ENCODE data around the gene ACOX1.
A peak's percentile ranks its signal among the peaks of the same experiment; 100 is the strongest.

Gene ACOX1

GRCh38 chr17:75978938-75979704 is at the start of gene ACOX1, which contains the start of gene TEN1:
TSS of gene ACOX1 (minus strand) at chr17:75979166. CDS start at chr17:75979073, 93 bp downstream.
TSS of gene TEN1 (plus strand) at chr17:75979240. CDS start at chr17:75986193, 6,953 bp downstream.
- peak; percentile 99 for ATAC-seq
- peak within 1 kb of the TSS; percentile 98 for H3K4me3 Mint-ChIP-seq
- H3K4me1 Mint-ChIP-seq = peaks cover 24% of the 10 kb centered on the region
- H3K9me3 Mint-ChIP-seq = no peaks in the 10 kb centered on the region
- H3K27me3 Mint-ChIP-seq = no peaks in the 10 kb centered on the region
- peaks cover 7% of the 10 kb centered on the region for H3K36me3 Mint-ChIP-seq
- peak within 1 kb of the TSS; percentile 100 for H3K27ac Mint-ChIP-seq

GRCh38 chr17:76027159-76027839 is 48.3 kb upstream of the ACOX1 start, which contains the start of gene EVPL:
TSS of gene EVPL (minus strand) at chr17:76027306. CDS start at chr17:76027198, 108 bp downstream.
- peaks cover 11% of the 10 kb centered on the region for H3K4me1 Mint-ChIP-seq
- H3K27me3 Mint-ChIP-seq = peaks cover 22% of the 10 kb centered on the region
- H3K9me3 Mint-ChIP-seq = no peaks in the 10 kb centered on the region
- no peaks in the 10 kb centered on the region for H3K36me3 Mint-ChIP-seq
- ATAC-seq = peak; percentile 3
- H3K27ac Mint-ChIP-seq = no peak within 1 kb of the TSS
- no peak within 1 kb of the TSS for H3K4me3 Mint-ChIP-seq

GRCh38 chr17:76026714-76027158 is 47.8 kb upstream of the ACOX1 start:
- H3K9me3 Mint-ChIP-seq = no peaks in the 10 kb centered on the region
- peak; percentile 10 for ATAC-seq
- peaks cover 11% of the 10 kb centered on the region for H3K4me1 Mint-ChIP-seq
- no peak overlapping the region for H3K27ac Mint-ChIP-seq
- no peaks in the 10 kb centered on the region for H3K36me3 Mint-ChIP-seq
- no peak overlapping the region for H3K4me3 Mint-ChIP-seq
- H3K27me3 Mint-ChIP-seq = peaks cover 22% of the 10 kb centered on the region

- H3K4me3 Mint-ChIP-seq = no peak overlapping the region
- H3K36me3 Mint-ChIP-seq = no peaks in the 10 kb centered on the region
Measured at GRCh38 chr17:76025294-76025693, 46.3 kb upstream of the ACOX1 start.

GRCh38 chr17:76024353-76024752 is 45.4 kb upstream of the ACOX1 start:
- H3K27ac Mint-ChIP-seq = no peak overlapping the region
- H3K9me3 Mint-ChIP-seq = no peaks in the 10 kb centered on the region
- no peak for ATAC-seq
- H3K4me1 Mint-ChIP-seq = peaks cover 5% of the 10 kb centered on the region
- H3K27me3 Mint-ChIP-seq = peaks cover 17% of the 10 kb centered on the region
- H3K36me3 Mint-ChIP-seq = no peaks in the 10 kb centered on the region
- H3K4me3 Mint-ChIP-seq = no peak overlapping the region

More at GRCh38 chr17:76025294-76025693, 46.3 kb upstream of the ACOX1 start:
- Mint-ChIP-seq H3K27me3 (peaks cover 22% of the 10 kb centered on the region), H3K27ac (no peak overlapping the region), H3K9me3 (no peaks in the 10 kb centered on the region), H3K4me1 (peaks cover 11% of the 10 kb centered on the region)
- no peak for ATAC-seq

GRCh38 chr17:76023900-76024237 is 44.9 kb upstream of the ACOX1 start:
- Mint-ChIP-seq H3K4me3 (no peak overlapping the region), H3K4me1 (peaks cover under 1% of the 10 kb centered on the region), H3K27ac (no peak overlapping the region)

GRCh38 chr17:76022973-76023899 is 44.3 kb upstream of the ACOX1 start:
- no peak overlapping the region for H3K27ac Mint-ChIP-seq
- peaks cover 12% of the 10 kb centered on the region for H3K27me3 Mint-ChIP-seq
- H3K4me3 Mint-ChIP-seq = no peak overlapping the region
- no peaks in the 10 kb centered on the region for H3K36me3 Mint-ChIP-seq
- ATAC-seq = no peak
- H3K9me3 Mint-ChIP-seq = no peaks in the 10 kb centered on the region
- no peaks in the 10 kb centered on the region for H3K4me1 Mint-ChIP-seq

More at GRCh38 chr17:76023900-76024237, 44.9 kb upstream of the ACOX1 start:
- Mint-ChIP-seq H3K36me3 (no peaks in the 10 kb centered on the region), H3K9me3 (no peaks in the 10 kb centered on the region), H3K27me3 (peaks cover 12% of the 10 kb centered on the region)
- ATAC-seq = no peak

GRCh38 chr17:76022285-76022684 is 43.3 kb upstream of the ACOX1 start:
- H3K4me1 Mint-ChIP-seq = no peaks in the 10 kb centered on the region
- H3K27me3 Mint-ChIP-seq = peaks cover 12% of the 10 kb centered on the region
- H3K36me3 Mint-ChIP-seq = no peaks in the 10 kb centered on the region
- no peak overlapping the region for H3K27ac Mint-ChIP-seq
- H3K4me3 Mint-ChIP-seq = no peak overlapping the region
- no peaks in the 10 kb centered on the region for H3K9me3 Mint-ChIP-seq
- ATAC-seq = no peak

GRCh38 chr17:76019833-76020467 is 41.0 kb upstream of the ACOX1 start:
- no peak overlapping the region for H3K27ac Mint-ChIP-seq
- no peak for ATAC-seq

GRCh38 chr17:76018801-76019200 is 39.8 kb upstream of the ACOX1 start:
- H3K4me3 Mint-ChIP-seq = no peak overlapping the region
- peaks cover 6% of the 10 kb centered on the region for H3K27me3 Mint-ChIP-seq
- no peaks in the 10 kb centered on the region for H3K9me3 Mint-ChIP-seq
- ATAC-seq = no peak
- H3K27ac Mint-ChIP-seq = no peak overlapping the region
- no peaks in the 10 kb centered on the region for H3K36me3 Mint-ChIP-seq
- H3K4me1 Mint-ChIP-seq = peaks cover 8% of the 10 kb centered on the region

More at GRCh38 chr17:76019833-76020467, 41.0 kb upstream of the ACOX1 start:
- no peaks in the 10 kb centered on the region for H3K36me3 Mint-ChIP-seq
- H3K4me1 Mint-ChIP-seq = no peaks in the 10 kb centered on the region
- H3K4me3 Mint-ChIP-seq = no peak overlapping the region
- no peaks in the 10 kb centered on the region for H3K9me3 Mint-ChIP-seq
- peaks cover 9% of the 10 kb centered on the region for H3K27me3 Mint-ChIP-seq

GRCh38 chr17:76018340-76018680 is 39.3 kb upstream of the ACOX1 start:
- Mint-ChIP-seq H3K36me3 (no peaks in the 10 kb centered on the region), H3K27me3 (peaks cover 7% of the 10 kb centered on the region), H3K4me3 (no peak overlapping the region), H3K27ac (no peak overlapping the region), H3K9me3 (no peaks in the 10 kb centered on the region), H3K4me1 (peaks cover 8% of the 10 kb centered on the region)
- ATAC-seq = no peak

GRCh38 chr17:76017481-76018339 is 38.7 kb upstream of the ACOX1 start:
- Mint-ChIP-seq H3K9me3 (no peaks in the 10 kb centered on the region), H3K4me1 (peaks cover 8% of the 10 kb centered on the region), H3K27me3 (peaks cover 7% of the 10 kb centered on the region), H3K27ac (no peak overlapping the region), H3K36me3 (no peaks in the 10 kb centered on the region), H3K4me3 (no peak overlapping the region)
- peak; percentile 17 for ATAC-seq

- peaks cover 8% of the 10 kb centered on the region for H3K4me1 Mint-ChIP-seq
- no peak for ATAC-seq
- H3K4me3 Mint-ChIP-seq = no peak overlapping the region
- H3K36me3 Mint-ChIP-seq = no peaks in the 10 kb centered on the region
- H3K9me3 Mint-ChIP-seq = no peaks in the 10 kb centered on the region
- H3K27me3 Mint-ChIP-seq = peaks cover 7% of the 10 kb centered on the region
- H3K27ac Mint-ChIP-seq = no peak overlapping the region
Measured at GRCh38 chr17:76014925-76015261, 35.9 kb upstream of the ACOX1 start.
